WTC11 (cell line): Measurements from ENCODE around the gene POLR3B. TPM values are rescaled to one million over a fixed set of nuclear protein-coding genes. Genes with fewer than 3 reads are reported as not detected.

Experiments
- ATAC-seq: fragments of 200-7000 bp; cut with Tn5 transposase; 2 replicates; pipeline ENCODE4 v1.10.0; 2021; ENCODE audit warnings: mild to moderate bottlenecking, moderate library complexity
- CTCF ChIA-PET: fragments of 300-600 bp; sonication (Branson Sonifier 250); formaldehyde crosslinking; loops from one replicate; lab custom pipeline; 2021; ENCODE audit warnings: antibody characterized with exemption; lab: Charles Lee
- POLR2A ChIA-PET: fragments of 350-600 bp; sonication (Branson Sonifier 250); formaldehyde crosslinking; loops from one replicate; lab custom pipeline; 2021; ENCODE audit warnings: antibody characterized with exemption; lab: Charles Lee
- DNase-seq: peaks from one replicate; pipeline ENCODE4 v3.0.0; 2021; ENCODE audit warnings: low spot score
- H3K27ac Mint-ChIP-seq: 2 replicates; pipeline ENCODE4 v1.8.0; 2021; ENCODE audit warnings: mixed read lengths
- H3K27me3 Mint-ChIP-seq: 2 replicates; pipeline ENCODE4 v1.8.0; 2021; ENCODE audit warnings: low read depth, mild to moderate bottlenecking, moderate library complexity, mixed read lengths
- H3K36me3 Mint-ChIP-seq: 2 replicates; pipeline ENCODE4 v1.8.0; 2021; ENCODE audit warnings: mixed read lengths
- H3K4me1 Mint-ChIP-seq: 2 replicates; pipeline ENCODE4 v1.8.0; 2022; ENCODE audit warnings: mixed read lengths
- H3K4me3 Mint-ChIP-seq: 2 replicates; pipeline ENCODE4 v1.8.0; 2021; ENCODE audit warnings: mild to moderate bottlenecking, moderate library complexity, mixed read lengths
- H3K9me3 Mint-ChIP-seq: 2 replicates; pipeline ENCODE4 v1.8.0; 2021; ENCODE audit warnings: mixed read lengths
- AFF4 ChIP-seq: sonication (generic); formaldehyde crosslinking; IDR thresholded peaks from 2 replicates; pipeline ENCODE4 v1.8.1; 2023; ENCODE audit warnings: mild to moderate bottlenecking, missing genetic modification reagents, borderline replicate concordance
- ARID4B ChIP-seq: sonication (generic); formaldehyde crosslinking; IDR thresholded peaks from 2 replicates; pipeline ENCODE4 v1.8.0; 2023; ENCODE audit warnings: missing genetic modification reagents, mild to moderate bottlenecking, borderline replicate concordance
- CREM ChIP-seq: sonication (generic); formaldehyde crosslinking; IDR thresholded peaks from 2 replicates; pipeline ENCODE4 v1.8.1; 2022; ENCODE audit warnings: mild to moderate bottlenecking, missing genetic modification reagents, moderate library complexity
- ESRRA ChIP-seq: sonication (generic); formaldehyde crosslinking; IDR thresholded peaks from 2 replicates; pipeline ENCODE4 v1.8.1; 2022; ENCODE audit warnings: mild to moderate bottlenecking, missing genetic modification reagents, borderline replicate concordance
- FOXP4 ChIP-seq: sonication (generic); formaldehyde crosslinking; IDR thresholded peaks from 2 replicates; pipeline ENCODE4 v1.8.0; 2022; ENCODE audit warnings: mild to moderate bottlenecking, missing genetic modification reagents
- GTF2I ChIP-seq: fragments of 250-450 bp; sonication (Bioruptor Pico); conservative IDR thresholded peaks from 2 replicates; pipeline ENCODE4 v1.4.0; 2021; ENCODE audit warnings: mild to moderate bottlenecking
- NFYB ChIP-seq: sonication (generic); formaldehyde crosslinking; conservative IDR thresholded peaks from 2 replicates; pipeline ENCODE4 v1.8.0; 2022; ENCODE audit warnings: low read depth, missing genetic modification reagents
- NR2C2 ChIP-seq: sonication (generic); formaldehyde crosslinking; IDR thresholded peaks from 2 replicates; pipeline ENCODE4 v1.8.0; 2022; ENCODE audit warnings: mild to moderate bottlenecking, missing genetic modification reagents
- RORB ChIP-seq: fragments of 250-450 bp; sonication (Bioruptor Pico); IDR thresholded peaks from 2 replicates; pipeline ENCODE4 v1.9.0; 2021; ENCODE audit warnings: mild to moderate bottlenecking
- SMAD3 ChIP-seq: sonication (generic); formaldehyde crosslinking; IDR thresholded peaks from 2 replicates; pipeline ENCODE4 v1.8.0; 2022; ENCODE audit warnings: missing genetic modification reagents, mild to moderate bottlenecking, borderline replicate concordance
- TEAD1 ChIP-seq: sonication (generic); formaldehyde crosslinking; IDR thresholded peaks from 2 replicates; pipeline ENCODE4 v1.8.0; 2022; ENCODE audit warnings: mild to moderate bottlenecking, missing genetic modification reagents
- ZBTB43 ChIP-seq: sonication (generic); formaldehyde crosslinking; IDR thresholded peaks from 2 replicates; pipeline ENCODE4 v1.8.1; 2023; ENCODE audit warnings: mild to moderate bottlenecking, missing genetic modification reagents
- ZMAT4 ChIP-seq: fragments of 250-450 bp; sonication (Bioruptor Pico); IDR thresholded peaks from 2 replicates; pipeline ENCODE4 v1.9.0; 2021; ENCODE audit warnings: mild to moderate bottlenecking
- ZNF219 ChIP-seq: sonication (generic); formaldehyde crosslinking; IDR thresholded peaks from 2 replicates; pipeline ENCODE4 v1.8.0; 2023; ENCODE audit warnings: missing genetic modification reagents, mild to moderate bottlenecking, borderline replicate concordance
- ZNF263 ChIP-seq: sonication (generic); formaldehyde crosslinking; IDR thresholded peaks from 2 replicates; pipeline ENCODE4 v1.8.1; 2022; ENCODE audit warnings: low read depth, mild to moderate bottlenecking, moderate library complexity, missing genetic modification reagents
- ZNF416 ChIP-seq: fragments of 250-450 bp; sonication (Bioruptor Pico); IDR thresholded peaks from 2 replicates; pipeline ENCODE4 v1.9.0; 2021; ENCODE audit warnings: mild to moderate bottlenecking, inconsistent platforms
- ZNF425 ChIP-seq: fragments of 250-450 bp; sonication (Bioruptor Pico); conservative IDR thresholded peaks from 2 replicates; pipeline ENCODE4 v1.9.0; 2021; ENCODE audit warnings: mild to moderate bottlenecking
- total RNA-seq: library from RNA; stranded (reverse); gene quantifications from 3 replicates; pipeline ENCODE4 v1.2.3, GENCODE V29; 2021

POLR3B gene
- total RNA-seq, 1 experiment from 2014 or later, result 9.0 TPM

- Mint-ChIP-seq H3K4me1 (0 out of 2 replicates have a peak, but pooled peaks cover 3% of the 10 kb centered on the region), H3K4me3 (no peak overlapping the region), H3K36me3 (peaks cover 3% of the 10 kb centered on the region; the same call in 1 of the 2 replicates), H3K9me3 (no peaks in the 10 kb centered on the region), H3K27me3 (no peaks in the 10 kb centered on the region), H3K27ac (no peak overlapping the region)
- CTCF ChIA-PET, result interaction anchor here (1.1 kb wide), 2 partner anchors 35 to 40 kb away, joined by 3 read pairs; partner anchors contain the start of gene POLR3B
- DNase-seq (no peak), ATAC-seq (no peak)
- no peak for TF ChIP-seq ZNF219 (CRISPR knock-in tag)
- POLR2A ChIA-PET, result no interaction called here
Observed at GRCh38 chr12:106317406-106318082, 40.0 kb upstream of the POLR3B start.

- ChIA-PET CTCF (no interaction called here), POLR2A (interaction anchor here (0.6 kb wide), 1 partner anchor 15 kb away, joined by 3 read pairs; no protein-coding TSS in a partner anchor)
- Mint-ChIP-seq H3K4me1 (no peaks in the 10 kb centered on the region), H3K9me3 (no peaks in the 10 kb centered on the region), H3K27ac (no peak overlapping the region), H3K27me3 (peaks cover 24% of the 10 kb centered on the region), H3K4me3 (no peak overlapping the region), H3K36me3 (peaks cover 3% of the 10 kb centered on the region; the same call in 1 of the 2 replicates)
- ATAC-seq (no peak), DNase-seq (no peak)
- no peak for TF ChIP-seq SMAD3 (CRISPR knock-in tag)
- TF ChIP-seq ZNF263 (CRISPR knock-in tag), result no peak
- TF ChIP-seq NFYB, result no peak
- TF ChIP-seq ARID4B (CRISPR knock-in tag), result no peak
- no peak for TF ChIP-seq ESRRA (CRISPR knock-in tag)
- TF ChIP-seq ZMAT4 (CRISPR knock-in tag), result no peak
- TF ChIP-seq RORB (CRISPR knock-in tag), result no peak
- TF ChIP-seq ZNF416 (CRISPR knock-in tag), result no peak
- no peak for TF ChIP-seq FOXP4 (CRISPR knock-in tag)
- no peak for TF ChIP-seq NR2C2 (CRISPR knock-in tag)
- TF ChIP-seq AFF4 (CRISPR knock-in tag), result no peak
- no peak for TF ChIP-seq ZBTB43 (CRISPR knock-in tag)
- TF ChIP-seq GTF2I (CRISPR knock-in tag), result no peak
- no peak for TF ChIP-seq CREM
- TF ChIP-seq TEAD1 (CRISPR knock-in tag), result no peak
- no peak for TF ChIP-seq ZNF425 (CRISPR knock-in tag)
Observed at GRCh38 chr12:106321139-106321850, 36.3 kb upstream of the POLR3B start.
